Epithelial cell of proximal tubule (primary cell): ENCODE data around the gene DMD. TPM values are rescaled to one million over a fixed set of nuclear protein-coding genes. Genes with fewer than 3 reads are reported as not detected.

Experiments
- DNase-seq: peaks from one replicate; pipeline ENCODE4 v3.0.0-alpha.2; 2011; ENCODE audit warnings: low read depth
- H3K4me3 ChIP-seq: 2 replicates; pipeline ENCODE4 v1.5.1; 2011; ENCODE audit warnings: low read depth, mild to moderate bottlenecking, low read length
- total RNA-seq: library from RNA; depleted of rRNA; stranded (reverse); fragments of >200 nt; gene quantifications from 2 replicates; pipeline ENCODE4 v1.2.3, GENCODE V29; 2015
- TF ChIP-seq, protein P1 (sequence below): conservative IDR thresholded peaks from 2 replicates; pipeline ENCODE4 v1.5.1; 2012; ENCODE audit warnings: low read depth, mild to moderate bottlenecking, low read length

DMD gene
- total RNA-seq, 1 donor from 2014 or later: 1.3 TPM

GRCh38 chrX:31433856-31434255 lies 1777.5 kb downstream of the DMD start:
- TF ChIP-seq, protein P1, sequence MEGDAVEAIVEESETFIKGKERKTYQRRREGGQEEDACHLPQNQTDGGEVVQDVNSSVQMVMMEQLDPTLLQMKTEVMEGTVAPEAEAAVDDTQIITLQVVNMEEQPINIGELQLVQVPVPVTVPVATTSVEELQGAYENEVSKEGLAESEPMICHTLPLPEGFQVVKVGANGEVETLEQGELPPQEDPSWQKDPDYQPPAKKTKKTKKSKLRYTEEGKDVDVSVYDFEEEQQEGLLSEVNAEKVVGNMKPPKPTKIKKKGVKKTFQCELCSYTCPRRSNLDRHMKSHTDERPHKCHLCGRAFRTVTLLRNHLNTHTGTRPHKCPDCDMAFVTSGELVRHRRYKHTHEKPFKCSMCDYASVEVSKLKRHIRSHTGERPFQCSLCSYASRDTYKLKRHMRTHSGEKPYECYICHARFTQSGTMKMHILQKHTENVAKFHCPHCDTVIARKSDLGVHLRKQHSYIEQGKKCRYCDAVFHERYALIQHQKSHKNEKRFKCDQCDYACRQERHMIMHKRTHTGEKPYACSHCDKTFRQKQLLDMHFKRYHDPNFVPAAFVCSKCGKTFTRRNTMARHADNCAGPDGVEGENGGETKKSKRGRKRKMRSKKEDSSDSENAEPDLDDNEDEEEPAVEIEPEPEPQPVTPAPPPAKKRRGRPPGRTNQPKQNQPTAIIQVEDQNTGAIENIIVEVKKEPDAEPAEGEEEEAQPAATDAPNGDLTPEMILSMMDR: no peak
- no peak overlapping the region for H3K4me3 ChIP-seq
- DNase-seq: no peak

DNA sequence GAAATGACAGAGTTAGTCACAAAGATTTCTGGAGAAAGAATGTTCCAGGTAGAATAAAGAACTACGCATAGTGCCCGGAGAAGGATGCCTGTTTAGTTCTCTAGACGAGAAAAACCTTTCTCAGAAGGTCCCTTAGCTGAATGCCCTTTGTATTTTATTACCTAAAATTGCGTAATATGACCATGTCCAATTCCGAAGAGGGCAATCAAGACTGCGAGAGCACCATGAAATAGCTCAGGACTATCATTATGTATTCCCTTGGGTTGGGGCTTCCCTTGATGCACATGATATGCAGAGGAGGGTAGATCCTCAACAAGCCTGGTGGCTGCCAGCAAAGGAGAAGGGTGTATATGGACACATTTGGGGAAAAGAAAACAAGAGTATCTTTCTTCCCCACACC lies 1781.4 kb downstream of the DMD start:
- TF ChIP-seq, protein P1: no peak
- DNase-seq: no peak
- no peak overlapping the region for H3K4me3 ChIP-seq

DNA sequence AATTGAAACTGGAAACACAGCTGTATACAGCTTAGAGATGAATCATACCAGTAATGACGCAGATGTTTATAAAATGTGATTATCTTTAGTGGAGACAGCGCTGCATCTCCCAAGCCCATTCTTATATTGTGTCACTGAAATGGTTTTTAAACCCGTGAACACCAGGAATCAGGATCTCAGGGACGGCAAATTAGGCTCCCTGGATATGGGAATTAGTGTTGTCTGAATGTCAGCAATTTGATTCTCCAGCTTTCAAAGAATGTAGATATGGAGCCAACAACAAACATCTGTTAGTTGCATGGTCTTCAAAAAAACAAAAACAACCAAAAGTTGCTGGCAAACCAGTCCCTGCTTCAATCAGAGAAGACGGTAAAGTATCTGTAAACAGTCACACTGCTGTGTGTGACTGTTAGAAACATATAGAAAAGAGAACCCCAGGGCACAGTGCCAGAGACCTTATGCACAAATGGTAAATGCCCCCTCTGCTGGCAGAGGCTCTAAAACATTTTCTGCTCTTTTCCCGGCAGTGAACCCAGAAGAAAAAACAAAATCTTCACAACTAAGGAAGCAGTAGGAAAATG lies 1787.7 kb downstream of the DMD start:
- DNase-seq: no peak
- H3K4me3 ChIP-seq: no peak overlapping the region
- TF ChIP-seq, protein P1: peak; percentile 45

DNA sequence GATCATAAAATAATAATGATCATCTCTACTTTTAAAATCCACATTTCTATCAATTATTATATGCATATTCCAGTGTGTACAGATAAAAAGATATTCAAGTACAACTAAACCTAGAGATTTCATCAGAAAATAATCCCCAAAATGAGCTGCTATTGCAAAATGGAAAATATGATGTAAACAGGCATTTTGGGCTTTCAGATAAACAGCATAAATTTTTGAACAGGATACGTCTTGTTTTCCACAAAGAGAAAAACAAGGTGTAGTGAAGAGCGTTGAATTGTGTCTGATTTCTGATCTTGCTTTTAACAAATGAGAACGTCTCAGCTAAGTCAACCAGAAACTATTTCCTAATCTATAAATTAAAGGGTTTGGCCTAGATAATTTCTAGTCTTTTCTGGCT lies 1789.9 kb downstream of the DMD start:
- no peak overlapping the region for H3K4me3 ChIP-seq
- TF ChIP-seq, protein P1: no peak
- DNase-seq: no peak

GRCh38 chrX:31420711-31421151 lies 1790.6 kb downstream of the DMD start:
- peak; percentile 47 for DNase-seq
- H3K4me3 ChIP-seq: no peak overlapping the region
- TF ChIP-seq, protein P1: no peak

GRCh38 chrX:31420302-31420701 lies 1791.0 kb downstream of the DMD start:
- TF ChIP-seq, protein P1: no peak
- no peak for DNase-seq
- no peak overlapping the region for H3K4me3 ChIP-seq

- H3K4me3 ChIP-seq: no peak overlapping the region
- DNase-seq: no peak
- TF ChIP-seq, protein P1: no peak
These were observed 1814.2 kb downstream of the DMD start for GRCh38 chrX:31397119-31397518.
